ENCODE measurements around the gene NRGN.

NRGN gene

GRCh38 chr11:124740277-124740882, 638 bp downstream of the NRGN start:
- DNase-seq (ENCODE audit: low read depth in 2 of 2) = no peak

- DNase-seq (ENCODE audit: low read depth in 2 of 2) = no peak
Observed at GRCh38 chr11:124742555-124742954, 2.8 kb downstream of the NRGN start.

- no peak for DNase-seq (ENCODE audit: low read depth in 2 of 2)
Observed at GRCh38 chr11:124743050-124743449, 3.3 kb downstream of the NRGN start.

- no peak for DNase-seq (ENCODE audit: low read depth in 2 of 2)
Observed at GRCh38 chr11:124745270-124745834, 5.6 kb downstream of the NRGN start.

- DNase-seq (ENCODE audit: low read depth in 2 of 2) = no peak
Observed at GRCh38 chr11:124745835-124746620, 6.3 kb downstream of the NRGN start.

GRCh38 chr11:124746621-124747243, 7.0 kb downstream of the NRGN start:
- no peak for DNase-seq (ENCODE audit: low read depth in 2 of 2)

- no peak for DNase-seq (ENCODE audit: low read depth in 2 of 2)
Observed at GRCh38 chr11:124747406-124748099, 7.8 kb downstream of the NRGN start.

GRCh38 chr11:124748100-124748418, 8.3 kb downstream of the NRGN start:
- no peak for DNase-seq (ENCODE audit: low read depth in 2 of 2)

- DNase-seq (ENCODE audit: low read depth in 2 of 2) = no peak
Observed at GRCh38 chr11:124748481-124749343, 9.0 kb downstream of the NRGN start.

- no peak for DNase-seq (ENCODE audit: low read depth in 2 of 2)
Observed at GRCh38 chr11:124749912-124750311, 10.2 kb downstream of the NRGN start.

- no peak for DNase-seq (ENCODE audit: low read depth in 2 of 2)
Observed at GRCh38 chr11:124751391-124751740, 11.6 kb downstream of the NRGN start.

- no peak for DNase-seq (ENCODE audit: low read depth in 2 of 2)
Observed at GRCh38 chr11:124751741-124752470, 12.2 kb downstream of the NRGN start, which contains the start of gene VSIG2. Gene VSIG2, minus strand, starts transcription at chr11:124752255. Its CDS starts 118 bp downstream, at chr11:124752137.

GRCh38 chr11:124752471-124753102, 12.8 kb downstream of the NRGN start:
- DNase-seq (ENCODE audit: low read depth in 2 of 2) = no peak

GRCh38 chr11:124753205-124753604, 13.5 kb downstream of the NRGN start:
- no peak for DNase-seq (ENCODE audit: low read depth in 2 of 2)

GRCh38 chr11:124753624-124754023, 13.9 kb downstream of the NRGN start:
- DNase-seq (ENCODE audit: low read depth in 2 of 2) = no peak

GRCh38 chr11:124754309-124754708, 14.6 kb downstream of the NRGN start:
- no peak for DNase-seq (ENCODE audit: low read depth in 2 of 2)

GRCh38 chr11:124754710-124755109, 15.0 kb downstream of the NRGN start:
- DNase-seq (ENCODE audit: low read depth in 2 of 2) = no peak

GRCh38 chr11:124756033-124756752, 16.5 kb downstream of the NRGN start:
- DNase-seq (ENCODE audit: low read depth in 2 of 2) = no peak

GRCh38 chr11:124756753-124757227, 17.0 kb downstream of the NRGN start:
- DNase-seq (ENCODE audit: low read depth in 2 of 2) = no peak

All from fibroblast of skin of left quadriceps (primary cell).